Loucy (cell line): ENCODE results near the gene ETV5.

Experiments used
- H2AFZ ChIP-seq: fragments of 200-600 bp; sonication (generic); 2 replicates; pipeline ENCODE4 v1.6.0; 2016; ENCODE audit warnings: antibody characterized with exemption, mild to moderate bottlenecking, low read length, moderate library complexity
- H3F3A ChIP-seq: fragments of 200-600 bp; 2 replicates; pipeline ENCODE4 v1.6.0; 2016; ENCODE audit warnings: antibody characterized with exemption, low read depth, mild to moderate bottlenecking
- H3K27me3 ChIP-seq: fragments of 200-600 bp; sonication (generic); 2 replicates; pipeline ENCODE4 v1.6.1; 2014; ENCODE audit warnings: low read length, mild to moderate bottlenecking; ENCODE audit not compliant: insufficient read depth, poor library complexity, severe bottlenecking
- H3K36me3 ChIP-seq: fragments of 200-600 bp; sonication (generic); 2 replicates; pipeline ENCODE4 v1.6.1; 2016; ENCODE audit warnings: low read length; ENCODE audit not compliant: insufficient read depth
- H3K4me1 ChIP-seq: fragments of 200-600 bp; sonication (generic); 2 replicates; pipeline ENCODE4 v1.5.1; 2014; ENCODE audit warnings: low read length, mild to moderate bottlenecking; ENCODE audit not compliant: insufficient read depth, poor library complexity, severe bottlenecking
- H3K4me2 ChIP-seq: fragments of 200-600 bp; sonication (generic); 2 replicates; pipeline ENCODE4 v1.6.0; 2014; ENCODE audit warnings: antibody characterized with exemption, low read length, low read depth, mild to moderate bottlenecking; ENCODE audit not compliant: poor library complexity, severe bottlenecking
- H3K4me3 ChIP-seq: fragments of 200-600 bp; sonication (generic); 2 replicates; pipeline ENCODE4 v1.5.1; 2014; ENCODE audit warnings: low read length, mild to moderate bottlenecking, mixed read lengths; ENCODE audit not compliant: poor library complexity, severe bottlenecking
- H3K79me2 ChIP-seq: fragments of 200-600 bp; sonication (generic); 2 replicates; pipeline ENCODE4 v1.6.1; 2014; ENCODE audit warnings: low read length; ENCODE audit not compliant: insufficient read depth
- H3K9ac ChIP-seq: fragments of 200-600 bp; sonication (generic); 2 replicates; pipeline ENCODE4 v1.6.0; 2014; ENCODE audit warnings: mild to moderate bottlenecking, low read depth, low read length, moderate library complexity; ENCODE audit not compliant: poor library complexity, severe bottlenecking
- H3K9me2 ChIP-seq: fragments of 200-600 bp; sonication (generic); replicated peaks from 2 replicates; pipeline ENCODE4 v1.6.1; 2016; ENCODE audit warnings: low read depth, low read length, mixed read lengths
- H3K9me3 ChIP-seq: fragments of 200-600 bp; sonication (generic); 2 replicates; pipeline ENCODE4 v1.6.1; 2014; ENCODE audit warnings: mild to moderate bottlenecking, antibody characterized with exemption, low read length, low read depth; ENCODE audit not compliant: insufficient read depth
- H4K20me1 ChIP-seq: fragments of 200-600 bp; sonication (generic); 2 replicates; pipeline ENCODE4 v1.6.0; 2014; ENCODE audit warnings: antibody characterized with exemption, low read length, mild to moderate bottlenecking; ENCODE audit not compliant: insufficient read depth, poor library complexity, severe bottlenecking
- EZH2phosphoT487 ChIP-seq: fragments of 200-600 bp; IDR thresholded peaks from 2 replicates; pipeline ENCODE4 v1.6.1; 2018; ENCODE audit warnings: antibody characterized with exemption, mild to moderate bottlenecking, moderate library complexity, borderline replicate concordance
- TF ChIP-seq, protein P1 (sequence below): fragments of 200-600 bp; sonication (generic); conservative IDR thresholded peaks from 2 replicates; pipeline ENCODE4 v1.5.1; 2014; ENCODE audit warnings: mild to moderate bottlenecking, antibody characterized with exemption, low read length

Gene ETV5

DNA sequence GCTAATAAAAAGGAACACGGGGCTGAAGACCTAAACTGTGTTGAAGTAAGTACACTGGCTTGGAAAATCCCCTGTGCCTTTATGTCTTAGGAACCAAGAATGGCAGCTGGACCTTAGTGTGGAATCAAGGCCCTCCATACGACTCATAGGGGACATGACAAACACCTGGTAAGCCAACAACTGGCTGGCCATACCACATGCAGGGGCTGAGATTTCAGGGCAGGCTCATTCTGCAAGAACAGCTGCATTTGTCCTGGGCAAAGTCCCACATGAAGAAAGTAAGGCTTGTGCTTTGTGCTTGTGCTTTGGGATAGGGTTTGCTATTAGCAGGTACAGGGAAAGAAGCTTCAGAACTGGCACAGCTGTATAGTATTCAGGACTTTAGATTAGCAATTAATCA is 18.0 kb downstream of the ETV5 start:
- TF ChIP-seq, protein P1, sequence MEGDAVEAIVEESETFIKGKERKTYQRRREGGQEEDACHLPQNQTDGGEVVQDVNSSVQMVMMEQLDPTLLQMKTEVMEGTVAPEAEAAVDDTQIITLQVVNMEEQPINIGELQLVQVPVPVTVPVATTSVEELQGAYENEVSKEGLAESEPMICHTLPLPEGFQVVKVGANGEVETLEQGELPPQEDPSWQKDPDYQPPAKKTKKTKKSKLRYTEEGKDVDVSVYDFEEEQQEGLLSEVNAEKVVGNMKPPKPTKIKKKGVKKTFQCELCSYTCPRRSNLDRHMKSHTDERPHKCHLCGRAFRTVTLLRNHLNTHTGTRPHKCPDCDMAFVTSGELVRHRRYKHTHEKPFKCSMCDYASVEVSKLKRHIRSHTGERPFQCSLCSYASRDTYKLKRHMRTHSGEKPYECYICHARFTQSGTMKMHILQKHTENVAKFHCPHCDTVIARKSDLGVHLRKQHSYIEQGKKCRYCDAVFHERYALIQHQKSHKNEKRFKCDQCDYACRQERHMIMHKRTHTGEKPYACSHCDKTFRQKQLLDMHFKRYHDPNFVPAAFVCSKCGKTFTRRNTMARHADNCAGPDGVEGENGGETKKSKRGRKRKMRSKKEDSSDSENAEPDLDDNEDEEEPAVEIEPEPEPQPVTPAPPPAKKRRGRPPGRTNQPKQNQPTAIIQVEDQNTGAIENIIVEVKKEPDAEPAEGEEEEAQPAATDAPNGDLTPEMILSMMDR: no peak
- TF ChIP-seq EZH2phosphoT487: no peak
- Histone ChIP-seq H2AFZ (no peak overlapping the region), H3K79me2 (no peaks in the 10 kb centered on the region), H3K4me2 (no peak overlapping the region), H3K9me3 (0 out of 2 replicates have a peak, but pooled peaks cover 5% of the 10 kb centered on the region), H3K9ac (no peak overlapping the region), H3F3A (no peaks in the 10 kb centered on the region), H3K9me2 (no peaks in the 10 kb centered on the region), H3K27me3 (no peaks in the 10 kb centered on the region), H3K4me3 (no peak overlapping the region), H3K4me1 (peaks cover 16% of the 10 kb centered on the region), H4K20me1 (no peaks in the 10 kb centered on the region), H3K36me3 (no peaks in the 10 kb centered on the region)

DNA sequence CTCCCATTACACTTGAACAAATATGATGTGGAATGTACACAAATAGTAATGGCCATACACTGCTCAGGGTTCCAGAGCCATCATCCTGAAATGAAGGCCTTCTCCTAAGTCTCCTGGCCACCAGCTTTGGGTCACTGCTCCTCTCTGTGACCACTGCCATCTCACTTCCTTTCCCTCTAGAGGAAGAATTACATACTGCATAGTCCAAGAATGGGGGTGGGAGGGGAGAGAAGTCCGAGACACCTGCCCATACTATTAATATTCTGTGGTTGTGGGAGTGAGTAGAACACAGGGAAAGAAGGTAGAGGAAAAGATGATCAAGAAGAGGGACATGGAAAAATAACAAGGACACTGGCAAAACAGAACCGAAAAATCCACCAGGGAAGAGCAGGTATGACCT is 20.6 kb downstream of the ETV5 start:
- H3K4me1 ChIP-seq: peaks cover 18% of the 10 kb centered on the region
- no peaks in the 10 kb centered on the region for H4K20me1 ChIP-seq
- 0 out of 2 replicates have a peak, but pooled peaks cover 6% of the 10 kb centered on the region for H3K9me3 ChIP-seq
- no peaks in the 10 kb centered on the region for H3K27me3 ChIP-seq
- H3K9ac ChIP-seq: no peak overlapping the region
- no peak overlapping the region for H3K4me2 ChIP-seq
- no peaks in the 10 kb centered on the region for H3F3A ChIP-seq
- 0 out of 2 replicates have a peak overlapping the region, but pooled peaks have one; percentile 5 for H2AFZ ChIP-seq
- no peaks in the 10 kb centered on the region for H3K36me3 ChIP-seq
- no peak overlapping the region for H3K4me3 ChIP-seq
- H3K9me2 ChIP-seq: no peaks in the 10 kb centered on the region
- no peak for TF ChIP-seq EZH2phosphoT487
- TF ChIP-seq, protein P1: no peak
- no peaks in the 10 kb centered on the region for H3K79me2 ChIP-seq

DNA sequence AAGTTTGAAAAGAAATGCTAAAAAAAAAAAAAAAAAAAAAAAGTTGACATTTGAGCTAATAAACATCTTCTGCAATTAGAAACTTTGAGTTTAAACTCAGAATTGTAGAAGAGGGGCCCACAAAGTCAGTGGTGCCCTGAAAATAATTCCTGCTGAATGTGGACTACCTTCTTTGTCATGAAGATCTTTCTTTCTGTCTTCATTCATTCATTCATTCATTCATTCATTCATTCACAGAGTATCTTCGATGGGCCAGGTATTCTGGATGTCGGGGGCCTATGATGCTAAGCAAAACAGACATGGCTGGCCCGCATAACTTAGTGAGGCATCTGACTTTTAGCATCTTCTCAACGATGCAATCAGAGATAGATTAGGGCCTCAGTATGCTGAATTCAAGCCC is 24.6 kb downstream of the ETV5 start:
- Histone ChIP-seq H4K20me1 (no peaks in the 10 kb centered on the region), H3K79me2 (no peaks in the 10 kb centered on the region), H3K9ac (no peak overlapping the region), H3K27me3 (no peaks in the 10 kb centered on the region), H3K36me3 (peaks cover 8% of the 10 kb centered on the region; the same call in 1 of the 2 replicates), H3K9me3 (0 out of 2 replicates have a peak, but pooled peaks cover 6% of the 10 kb centered on the region), H3K4me2 (no peak overlapping the region), H2AFZ (no peak overlapping the region), H3K4me1 (peaks cover 20% of the 10 kb centered on the region), H3K9me2 (no peaks in the 10 kb centered on the region), H3K4me3 (no peak overlapping the region), H3F3A (no peaks in the 10 kb centered on the region)
- no peak for TF ChIP-seq EZH2phosphoT487
- TF ChIP-seq, protein P1: no peak
